ENCODE measurements around the gene STXBP6. TPM values are rescaled to one million over a fixed set of nuclear protein-coding genes. Genes with fewer than 3 reads are reported as not detected.

STXBP6 gene
- total RNA-seq, 1 experiment from 2014 or later = 0.27 TPM

GRCh38 chr14:24857277-24857676 lies 192.7 kb downstream of the STXBP6 start:
- POLR2A ChIA-PET = no interaction called here

More at GRCh38 chr14:24857277-24857676, 192.7 kb downstream of the STXBP6 start:
- peaks cover 0 to 9% of the 10 kb centered on the region in 2 experiments; a peak in 1 of 4 replicates for H3K9me3 ChIP-seq (ENCODE audit: control insufficient read depth in 1 of 2, insufficient read depth in 1 of 2, low read depth in 1 of 2, low read length in 2 of 2)
- no peaks in the 10 kb centered on the region for H4K20me1 ChIP-seq (ENCODE audit: insufficient read depth)
- H3K79me2 ChIP-seq (ENCODE audit: insufficient read depth, low read length) = no peaks in the 10 kb centered on the region
- CTCF ChIA-PET = no interaction called here
- no peak overlapping the region for H3K27ac ChIP-seq (ENCODE audit: low read depth, low read length)
- H3K4me3 ChIP-seq (replicated peaks in 1 of 2; ENCODE audit: low read depth in 1 of 2, low read length in 2 of 2) = no peak overlapping the region
- H3K27me3 ChIP-seq (ENCODE audit: insufficient read depth, low read length) = no peaks in the 10 kb centered on the region
- DNase-seq (ENCODE audit: low read depth, low spot score) (no peak), ATAC-seq (no peak)
- TF ChIP-seq EGR1 (IDR thresholded peaks at IDR 0.05; ENCODE audit: low read depth) (no peak), CEBPB (IDR thresholded peaks at IDR 0.05; ENCODE audit: low read depth) (no peak), CTCF (IDR thresholded peaks at IDR 0.05 in 2 of 3, conservative IDR thresholded peaks at IDR 0.05 in 1 of 3; ENCODE audit: borderline replicate concordance in 1 of 3, insufficient read depth in 1 of 3, low read depth in 2 of 3, low read length in 2 of 3) (no peak), EZH2 (IDR thresholded peaks at IDR 0.05) (no peak), REST (IDR thresholded peaks at IDR 0.05; ENCODE audit: low read depth) (no peak), POLR2AphosphoS5 (IDR thresholded peaks at IDR 0.05; ENCODE audit: low read depth, low read length) (no peak), ELF1 (IDR thresholded peaks at IDR 0.05; ENCODE audit: borderline replicate concordance, low read depth) (no peak)
- no peaks in the 10 kb centered on the region for H3K36me3 ChIP-seq (ENCODE audit: control insufficient read depth in 1 of 2, insufficient read depth in 2 of 2, low read length in 2 of 2)
- no peaks in the 10 kb centered on the region for H3K9me2 ChIP-seq (ENCODE audit: insufficient read depth)
- H3K4me1 ChIP-seq (ENCODE audit: control insufficient read depth in 1 of 2, insufficient read depth in 2 of 2, low read length in 2 of 2) = no peaks in the 10 kb centered on the region
- RAD21 ChIA-PET (ENCODE audit: low non-redundant PET in 1 of 2, low total read pairs in 2 of 2, uncharacterized antibody in 2 of 2, unreplicated experiment in 2 of 2) = no interaction called here
- H2AFZ ChIP-seq (ENCODE audit: low read depth, low read length, poor library complexity, severe bottlenecking) = no peak overlapping the region
- intact Hi-C loops (cut with micrococcal nuclease) = no loop called here
- no peak overlapping the region for H3K9ac ChIP-seq (ENCODE audit: low read length)
- no peak overlapping the region for H3K4me2 ChIP-seq (ENCODE audit: low read length)
- no TSS peak for BruUV-seq (replicated peaks)

Data from HCT116 (cell line).